Measurements from ENCODE around the gene PTPN14.

PTPN14 gene

DNA sequence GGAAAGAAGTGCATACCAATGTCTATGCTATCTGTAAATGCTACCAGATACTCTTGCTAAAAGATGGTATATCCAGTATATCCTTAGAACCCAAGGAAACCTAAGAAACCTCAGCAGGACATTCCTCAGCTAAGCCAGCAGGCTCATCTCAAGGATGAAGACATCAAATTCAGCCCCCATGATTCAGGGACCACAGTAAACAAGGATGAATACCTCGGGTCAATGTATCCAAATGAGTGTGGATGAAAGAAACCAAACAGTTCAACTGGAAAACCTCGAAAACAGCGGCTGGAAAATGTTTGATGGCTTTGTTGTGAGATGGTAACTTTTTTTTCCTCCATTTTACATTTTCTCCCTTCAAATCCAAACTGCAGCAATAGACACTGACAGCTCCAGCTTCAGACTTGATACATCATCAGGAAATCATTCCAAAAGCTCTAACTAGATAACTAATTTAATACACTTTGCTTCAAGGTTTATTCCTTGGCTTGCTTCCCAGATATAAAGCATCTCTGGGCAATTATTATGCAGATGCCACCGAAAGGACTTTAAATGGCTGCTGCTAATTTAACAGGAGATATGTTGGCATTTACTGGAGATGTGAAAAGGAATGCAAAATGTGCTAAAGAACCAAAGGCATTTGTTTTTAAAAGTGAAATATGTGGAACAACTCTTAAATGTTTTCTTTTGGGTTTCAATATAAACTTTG is 196.8 kb downstream of the PTPN14 start:
- DNase-seq: peak; percentile 20

DNA sequence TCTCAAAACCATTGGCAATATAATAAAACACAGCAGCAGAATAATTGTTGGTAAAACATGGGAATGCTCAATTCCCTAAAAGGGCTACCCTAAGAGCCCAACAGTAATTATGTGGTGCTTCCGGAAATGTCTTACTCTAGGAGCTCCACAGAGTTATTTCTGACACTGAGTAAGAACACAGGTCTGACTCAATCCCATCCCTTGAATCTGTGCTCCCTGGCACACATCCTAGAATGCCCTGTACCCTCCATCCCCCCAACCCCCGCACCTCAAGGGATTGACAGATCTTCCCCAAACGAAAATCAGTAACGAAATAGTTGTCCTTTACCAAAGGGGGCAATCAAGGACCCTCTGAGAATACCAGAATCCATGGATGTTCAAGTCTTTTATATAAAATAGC is 198.6 kb downstream of the PTPN14 start:
- DNase-seq: no peak

DNA sequence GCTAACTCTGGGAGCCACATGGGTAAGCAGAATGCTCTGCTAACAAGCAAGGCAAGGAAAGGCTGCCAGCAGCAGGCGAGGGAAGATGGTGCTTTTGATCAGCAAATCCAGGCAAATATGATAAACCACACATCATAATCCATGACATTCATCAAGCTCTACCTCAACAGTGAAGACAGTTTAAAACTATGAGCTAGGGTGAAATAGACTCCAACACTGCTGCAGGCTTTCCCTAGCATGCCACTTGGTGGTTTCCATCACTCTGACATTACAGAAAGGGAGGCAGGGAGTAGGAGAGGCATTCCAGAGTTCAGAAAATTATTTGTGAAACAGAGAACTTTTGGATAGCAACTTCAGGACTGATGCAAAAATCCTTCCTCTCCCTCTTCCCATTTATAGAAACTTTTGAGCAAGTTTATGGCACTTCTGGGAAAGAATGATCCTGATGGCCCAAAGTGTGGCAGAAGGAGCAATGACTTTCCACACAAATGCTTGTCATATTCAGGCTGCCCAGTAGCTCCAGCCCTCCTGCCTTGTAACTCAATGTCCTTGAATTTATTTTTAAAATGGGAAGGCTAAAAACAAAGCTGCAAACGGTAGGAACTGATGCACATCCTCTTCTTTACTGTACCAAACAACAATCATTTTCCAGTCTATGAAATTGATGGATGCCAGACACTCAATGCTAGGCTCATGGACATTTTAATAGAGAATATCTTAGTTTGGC is 199.7 kb downstream of the PTPN14 start:
- no peak for DNase-seq

DNA sequence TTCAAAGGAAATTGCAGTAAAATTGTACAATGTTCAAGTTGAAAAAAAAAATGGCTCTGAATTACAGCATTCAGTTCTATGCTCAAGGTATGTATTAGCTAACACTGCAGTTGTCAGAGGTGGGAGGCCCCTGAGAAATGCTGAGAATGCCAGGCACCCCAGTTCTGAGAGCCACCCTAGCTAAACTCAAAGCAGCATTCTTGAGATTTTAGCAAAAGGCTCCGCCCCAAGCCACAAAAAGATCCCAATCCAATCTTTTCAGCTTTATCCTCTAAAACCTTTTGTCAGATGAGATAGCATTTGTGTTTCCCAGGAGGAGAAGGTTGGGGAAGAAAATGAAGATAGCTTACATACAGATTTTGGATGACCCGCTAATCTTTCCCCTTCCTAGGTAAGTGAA is 201.6 kb downstream of the PTPN14 start:
- no peak for DNase-seq

- DNase-seq: no peak
Observed at GRCh38 chr1:214349008-214349407, 202.4 kb downstream of the PTPN14 start.

DNA sequence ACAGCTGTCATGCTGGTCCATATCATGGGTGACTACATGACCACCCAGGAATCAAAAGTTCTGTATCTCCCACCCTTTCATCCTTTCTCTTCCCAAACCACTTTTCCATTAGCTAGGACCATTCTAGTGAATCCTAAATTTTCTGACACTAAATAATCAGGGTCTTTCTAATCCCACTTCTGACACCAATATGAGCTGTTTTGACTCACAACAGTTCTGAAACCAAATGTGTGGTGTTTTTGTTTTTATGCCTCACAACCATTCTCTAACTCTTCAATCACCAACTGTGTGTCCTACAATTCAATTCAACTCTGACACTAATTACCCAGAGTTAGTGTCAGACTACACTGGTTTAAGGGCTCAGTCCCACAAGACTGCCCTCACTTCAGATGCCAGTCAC is 206.5 kb downstream of the PTPN14 start:
- no peak for DNase-seq

DNA sequence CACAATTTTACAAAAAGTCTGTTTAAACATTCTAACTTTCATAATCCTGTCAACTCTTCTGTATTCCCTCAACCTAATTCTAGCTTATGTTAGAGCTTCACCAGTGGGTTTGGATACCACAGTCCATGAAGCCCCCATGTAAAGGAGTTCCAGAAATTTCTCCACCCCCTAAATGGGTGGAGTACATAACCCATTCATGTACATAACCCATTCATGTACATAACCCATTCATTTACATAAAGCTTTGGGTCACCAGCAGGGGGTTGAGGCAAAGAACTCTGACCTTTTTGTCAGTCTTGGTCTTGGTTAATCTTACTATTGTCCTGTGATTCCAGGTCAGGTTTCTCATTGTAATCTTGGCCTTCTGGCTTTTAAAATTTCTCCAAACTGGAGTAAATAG is 208.9 kb downstream of the PTPN14 start:
- DNase-seq: no peak

DNA sequence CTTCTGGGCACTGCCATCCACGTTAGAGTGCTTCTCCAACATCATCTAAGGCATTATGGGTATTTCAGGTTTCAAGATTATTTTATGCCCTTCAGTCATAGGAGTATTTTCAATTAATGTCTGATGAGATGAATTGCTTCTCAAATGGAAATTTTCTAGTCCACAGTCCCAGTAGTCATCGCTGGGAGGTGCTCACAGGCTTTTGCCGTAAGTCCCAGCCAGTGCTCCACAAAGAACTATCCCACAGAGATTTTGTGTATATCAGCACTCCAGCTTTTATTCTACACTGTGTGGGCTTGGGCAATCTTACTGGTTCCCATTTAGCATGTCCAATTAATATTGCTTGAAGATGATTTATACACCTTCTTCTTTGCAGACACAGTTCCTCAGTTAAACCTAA is 209.5 kb downstream of the PTPN14 start:
- DNase-seq: no peak

DNA sequence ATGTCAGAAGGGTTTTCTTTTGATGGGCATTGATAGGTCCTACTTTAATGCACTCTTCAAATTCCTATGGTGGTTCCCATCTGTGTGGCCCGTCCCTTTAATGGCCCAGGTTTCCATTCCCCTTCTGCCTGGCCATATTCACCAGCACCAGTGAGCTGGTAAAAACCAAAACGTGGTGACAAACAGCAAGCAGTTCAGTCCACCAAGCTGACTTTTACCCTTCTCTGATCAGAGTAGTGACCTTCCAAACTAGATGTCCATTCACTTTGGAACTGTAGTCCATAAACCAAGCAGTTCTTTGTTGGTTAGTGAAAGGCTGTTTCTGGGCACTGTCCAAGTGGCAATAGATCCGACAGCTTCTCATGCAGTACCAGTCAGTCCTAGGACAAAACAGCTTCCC is 209.9 kb downstream of the PTPN14 start:
- no peak for DNase-seq

- no peak for DNase-seq
Observed at GRCh38 chr1:214338212-214338611, 213.2 kb downstream of the PTPN14 start.

DNA sequence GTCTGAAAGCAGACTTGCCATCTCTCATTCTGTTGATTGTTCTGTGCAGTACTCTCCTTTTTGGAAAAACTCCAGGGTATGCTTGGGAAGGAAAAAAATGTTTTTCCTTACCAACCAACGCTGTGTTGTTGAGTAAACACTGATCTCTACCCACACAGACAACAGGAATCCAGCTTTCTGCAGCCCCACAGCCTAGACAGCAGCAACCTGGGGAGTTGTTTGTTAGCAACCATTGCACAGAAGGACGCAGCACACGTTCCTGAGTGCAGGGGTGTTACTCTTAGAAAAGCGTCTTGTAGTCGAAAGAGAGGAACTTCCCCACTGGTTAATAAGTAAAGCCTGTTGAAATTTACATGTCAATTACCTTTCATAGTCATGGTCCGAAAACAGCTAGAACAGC is 213.9 kb downstream of the PTPN14 start:
- DNase-seq: no peak

GRCh38 chr1:214337015-214337414 is 214.4 kb downstream of the PTPN14 start:
- DNase-seq: no peak

- DNase-seq: no peak
Observed at GRCh38 chr1:214335567-214335966, 215.8 kb downstream of the PTPN14 start.

DNA sequence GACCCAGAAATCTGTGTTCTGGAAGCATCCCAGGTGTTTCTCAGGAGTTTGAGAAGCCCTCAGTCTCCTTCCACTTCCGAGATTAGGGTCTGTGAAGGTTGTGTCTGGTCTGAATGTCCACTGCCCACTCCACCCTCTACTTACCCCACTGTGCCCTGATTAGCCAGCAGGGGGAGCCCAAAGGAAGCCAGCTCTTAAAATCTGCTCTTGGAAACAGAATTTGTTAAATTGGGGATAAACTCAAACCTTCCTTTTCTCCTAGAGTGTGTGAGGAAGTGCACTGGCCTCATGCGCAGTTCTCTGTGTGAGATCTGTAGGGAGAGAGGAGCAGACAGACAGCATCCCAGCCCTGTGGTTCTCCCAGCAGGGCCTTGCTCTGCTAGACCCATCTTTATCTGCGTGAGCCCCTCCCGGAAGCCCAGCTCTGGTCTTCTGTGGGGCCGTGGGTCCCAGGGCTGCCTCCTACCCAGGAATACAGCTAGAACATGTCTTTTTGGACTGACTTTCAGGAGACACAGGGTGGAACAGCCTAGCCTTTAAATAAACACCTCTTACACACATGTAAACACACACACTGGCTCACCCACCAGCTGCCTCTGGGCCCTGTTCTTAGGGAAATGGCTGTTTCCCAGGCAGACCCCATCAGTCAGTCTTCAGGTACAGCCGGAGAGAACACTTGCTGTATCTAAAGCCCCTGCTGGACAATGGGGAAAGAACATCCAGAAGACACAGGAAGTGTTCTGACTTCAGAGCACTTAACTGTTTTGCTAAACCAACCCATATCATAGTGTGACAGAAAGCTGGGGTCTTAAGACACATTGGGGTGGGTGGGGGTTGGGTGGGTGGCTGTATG is 218.2 kb downstream of the PTPN14 start:
- DNase-seq: peak; percentile 18

- peak; percentile 22 for DNase-seq
Observed at GRCh38 chr1:214331827-214332423, 219.5 kb downstream of the PTPN14 start.

DNA sequence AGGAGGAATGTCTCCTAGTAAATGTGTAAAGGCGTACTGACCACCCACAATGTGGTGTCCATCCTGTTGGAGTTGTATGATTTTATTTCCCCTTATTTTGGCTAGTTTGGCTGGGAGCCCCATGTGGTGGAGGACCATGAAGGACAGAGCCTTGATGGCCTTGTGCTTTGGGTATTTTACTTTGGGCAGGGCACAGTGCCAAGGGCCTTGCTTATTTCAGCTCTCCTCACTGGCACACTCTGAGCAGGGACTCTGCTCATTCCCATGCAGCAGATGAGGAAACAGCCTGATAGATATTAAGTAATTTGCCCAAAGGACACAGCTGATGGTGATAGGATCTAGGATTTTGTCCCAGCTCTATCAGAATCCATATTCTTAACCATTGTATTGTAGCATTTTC is 220.2 kb downstream of the PTPN14 start:
- no peak for DNase-seq

- DNase-seq: no peak
Observed at GRCh38 chr1:214330715-214331114, 220.7 kb downstream of the PTPN14 start.

- no peak for DNase-seq
Observed at GRCh38 chr1:214330222-214330621, 221.2 kb downstream of the PTPN14 start.

DNA sequence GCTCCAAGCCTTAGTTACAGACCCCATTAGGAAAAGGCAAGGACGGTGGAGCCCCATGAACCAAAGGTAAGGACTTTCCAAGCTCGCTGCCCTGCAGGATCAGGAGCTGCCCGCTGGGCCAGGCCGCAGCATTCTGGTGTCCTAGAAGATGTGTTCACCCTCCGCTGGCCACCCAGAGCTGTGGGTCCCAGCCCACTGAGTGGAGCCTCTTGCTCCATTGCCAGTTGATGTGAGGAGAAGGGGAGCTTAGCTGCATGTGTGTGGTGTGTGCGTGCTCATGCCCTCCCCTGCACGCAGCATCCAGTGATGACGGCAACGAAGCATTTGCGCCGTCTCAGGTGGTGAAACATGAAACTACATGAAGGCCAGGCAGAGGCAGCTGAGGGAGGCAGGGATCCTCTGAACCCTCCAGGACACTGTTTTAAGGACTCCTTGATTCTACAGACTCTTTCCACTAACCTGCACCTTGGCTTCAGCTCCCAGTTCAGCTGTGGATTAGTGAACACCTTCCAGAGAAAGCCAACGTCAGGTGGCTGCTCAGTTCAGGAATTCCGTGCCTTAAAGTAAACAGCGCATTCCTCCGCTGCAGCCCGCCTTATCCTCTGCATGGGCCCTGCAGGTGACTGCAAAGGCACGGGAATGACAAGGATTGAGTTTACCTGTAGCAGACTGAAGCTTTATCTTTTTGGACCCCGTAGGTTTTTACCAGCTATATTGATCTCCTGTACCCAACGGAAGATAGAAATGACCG is 221.8 kb downstream of the PTPN14 start:
- no peak for DNase-seq

GRCh38 chr1:214328770-214329469 is 222.5 kb downstream of the PTPN14 start:
- DNase-seq: peak; percentile 70

GRCh38 chr1:214327514-214327913 is 223.9 kb downstream of the PTPN14 start:
- DNase-seq: no peak

DNA sequence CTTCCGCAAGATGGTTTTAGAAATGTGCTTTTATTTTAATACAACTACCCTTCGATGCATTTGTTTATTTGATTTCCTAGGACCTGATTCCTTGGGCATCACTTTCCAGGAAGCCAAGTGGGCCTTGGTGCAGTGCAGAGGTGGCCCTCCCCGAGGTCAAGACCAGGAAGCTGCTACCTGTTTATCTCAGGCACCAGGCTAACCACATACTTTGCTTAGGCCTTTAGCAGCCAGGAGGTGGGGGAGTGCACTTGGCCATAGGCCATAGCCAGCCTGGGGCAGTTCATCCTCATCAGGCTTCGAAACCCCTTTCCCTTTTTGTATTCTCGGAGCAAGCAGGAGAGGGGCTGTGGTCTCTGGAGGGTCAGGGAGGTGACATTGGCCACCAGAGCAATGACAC is 225.0 kb downstream of the PTPN14 start:
- DNase-seq: no peak
